Trophoblast cell (in vitro differentiated cells and primary cell): Measurements from ENCODE around the gene SLC16A10.

ENCODE experiments used
- DNase-seq, 2 donors: peaks; one replicate each; pipeline ENCODE4 v3.0.0-alpha.2; 2016
- H2AFZ ChIP-seq: 2 replicates; pipeline ENCODE4 v1.6.1; 2013; ENCODE audit warnings: low read length, moderate library complexity, mild to moderate bottlenecking; ENCODE audit not compliant: insufficient read depth, poor library complexity
- H2AK5ac ChIP-seq: 2 replicates; pipeline ENCODE4 v1.6.1; 2013; ENCODE audit warnings: mild to moderate bottlenecking, low read length
- H2BK120ac ChIP-seq: 2 replicates; pipeline ENCODE4 v1.6.1; 2013; ENCODE audit warnings: low read length, mild to moderate bottlenecking, moderate library complexity; ENCODE audit not compliant: insufficient read depth, poor library complexity
- H2BK12ac ChIP-seq: 2 replicates; pipeline ENCODE4 v1.6.1; 2013; ENCODE audit warnings: mild to moderate bottlenecking, low read length, moderate library complexity
- H2BK5ac ChIP-seq: 2 replicates; pipeline ENCODE4 v1.6.1; 2013; ENCODE audit warnings: low read length, low read depth, moderate library complexity, mild to moderate bottlenecking; ENCODE audit not compliant: poor library complexity
- H3K14ac ChIP-seq: 2 replicates; pipeline ENCODE4 v1.6.1; 2013; ENCODE audit warnings: mild to moderate bottlenecking, low read length
- H3K18ac ChIP-seq: 2 replicates; pipeline ENCODE4 v1.6.1; 2013; ENCODE audit warnings: mild to moderate bottlenecking, low read length
- H3K23ac ChIP-seq: 2 replicates; pipeline ENCODE4 v1.6.1; 2013; ENCODE audit warnings: low read length
- H3K27ac ChIP-seq: 2 replicates; pipeline ENCODE4 v1.5.1; 2013; ENCODE audit warnings: low read depth, mild to moderate bottlenecking, inconsistent platforms, low read length, moderate library complexity
- H3K27me3 ChIP-seq: 2 replicates; pipeline ENCODE4 v1.6.1; 2013; ENCODE audit warnings: inconsistent platforms, mild to moderate bottlenecking, low read length, moderate library complexity; ENCODE audit not compliant: insufficient read depth
- H3K36me3 ChIP-seq, 2 experiments: 1 replicate in 1 of 2; 2 replicates in 1 of 2; pipeline ENCODE4 v1.6.1; 2013; ENCODE audit warnings: low read length in 2 of 2, mild to moderate bottlenecking in 2 of 2, moderate library complexity in 1 of 2; ENCODE audit not compliant: insufficient read depth in 2 of 2, control insufficient read depth in 1 of 2
- H3K4ac ChIP-seq: 2 replicates; pipeline ENCODE4 v1.6.1; 2013; ENCODE audit warnings: low read depth, mild to moderate bottlenecking, low read length, moderate library complexity
- H3K4me1 ChIP-seq, 2 experiments: 1 replicate in 1 of 2; 2 replicates in 1 of 2; pipeline ENCODE4 v1.6.1; 2013; ENCODE audit warnings: low read length in 2 of 2, mild to moderate bottlenecking in 2 of 2, moderate library complexity in 1 of 2; ENCODE audit not compliant: insufficient read depth in 2 of 2, control insufficient read depth in 1 of 2
- H3K4me2 ChIP-seq: 2 replicates; pipeline ENCODE4 v1.6.1; 2013; ENCODE audit warnings: inconsistent platforms, mild to moderate bottlenecking, low read length, moderate library complexity
- H3K4me3 ChIP-seq: 2 replicates; pipeline ENCODE4 v1.5.1; 2013; ENCODE audit warnings: mild to moderate bottlenecking, low read depth, low read length, inconsistent platforms
- H3K79me1 ChIP-seq: one replicate; pipeline ENCODE4 v1.6.1; 2013; ENCODE audit warnings: low read length
- H3K79me2 ChIP-seq: 2 replicates; pipeline ENCODE4 v1.6.1; 2013; ENCODE audit warnings: low read length, mild to moderate bottlenecking; ENCODE audit not compliant: control insufficient read depth, insufficient read depth, poor library complexity
- H3K9ac ChIP-seq: 2 replicates; pipeline ENCODE4 v1.6.1; 2013; ENCODE audit warnings: mild to moderate bottlenecking, low read length
- H3K9me3 ChIP-seq: 2 replicates; pipeline ENCODE4 v1.6.1; 2013; ENCODE audit warnings: low read depth, mild to moderate bottlenecking, control low read depth, inconsistent platforms, low read length; ENCODE audit not compliant: insufficient read depth
- H4K12ac ChIP-seq: 2 replicates; pipeline ENCODE4 v1.6.1; 2013; ENCODE audit warnings: low read depth, mild to moderate bottlenecking, low read length, moderate library complexity
- H4K8ac ChIP-seq: 2 replicates; pipeline ENCODE4 v1.6.1; 2013; ENCODE audit warnings: low read depth, mild to moderate bottlenecking, low read length, moderate library complexity
- H4K91ac ChIP-seq: one replicate; pipeline ENCODE4 v1.6.1; 2013; ENCODE audit warnings: low read depth, mild to moderate bottlenecking, low read length, moderate library complexity
- WGBS: extraction: QIAGEN DNeasy Blood & Tissue Kit; methylation state at CpG from one replicate; pipeline ENCODE4 v1.1.7; 2013; ENCODE audit warnings: missing lambda C conversion rate; ENCODE audit not compliant: insufficient read length, insufficient coverage; ENCODE audit errors: extremely low coverage; 5-methylcytosine and 5-hydroxymethylcytosine counted together

SLC16A10 gene

GRCh38 chr6:111148110-111148509, 60.8 kb downstream of the SLC16A10 start:
- H3K23ac ChIP-seq = no peak overlapping the region
- H4K91ac ChIP-seq = no peak overlapping the region
- no CpG with 5 or more reads among the region's 1 CpG for WGBS
- H2BK5ac ChIP-seq = no peak overlapping the region
- no peaks in the 10 kb centered on the region for H3K4me1 ChIP-seq
- no peak overlapping the region for H2AK5ac ChIP-seq
- no peak overlapping the region for H3K9ac ChIP-seq
- H4K8ac ChIP-seq = no peak overlapping the region
- no peak overlapping the region for H2AFZ ChIP-seq
- H3K9me3 ChIP-seq = no peaks in the 10 kb centered on the region
- H4K12ac ChIP-seq = no peak overlapping the region
- no peaks in the 10 kb centered on the region for H3K79me1 ChIP-seq
- H3K4ac ChIP-seq = no peak overlapping the region
- no peak overlapping the region for H3K18ac ChIP-seq
- no peak overlapping the region for H3K4me3 ChIP-seq
- H3K27ac ChIP-seq = no peak overlapping the region
- no peaks in the 10 kb centered on the region for H3K27me3 ChIP-seq
- no peaks in the 10 kb centered on the region for H3K79me2 ChIP-seq
- no peak for DNase-seq
- H3K36me3 ChIP-seq = peaks cover 0 to 1% of the 10 kb centered on the region in 2 experiments
- no peak overlapping the region for H2BK120ac ChIP-seq
- no peak overlapping the region for H3K4me2 ChIP-seq
- H3K14ac ChIP-seq = no peak overlapping the region
- no peak overlapping the region for H2BK12ac ChIP-seq

DNA sequence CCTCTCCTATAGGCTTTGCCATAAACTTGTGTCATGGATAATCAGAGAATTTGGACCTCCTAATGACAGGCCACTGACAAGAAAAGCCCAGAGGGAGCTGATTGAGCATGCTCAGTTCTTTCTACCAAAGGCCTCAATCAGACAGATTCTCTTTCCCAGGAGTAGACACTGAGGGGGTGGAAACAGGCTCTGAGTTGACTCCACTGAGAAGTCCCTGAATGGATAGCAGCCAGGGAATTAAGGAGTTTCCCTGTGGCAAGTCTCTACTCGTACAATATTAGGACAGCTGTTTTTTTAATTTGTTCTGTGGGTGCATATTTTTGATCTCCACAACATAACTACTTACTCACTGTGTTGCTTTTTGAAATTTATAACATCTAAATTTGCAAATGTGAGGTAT, 63.3 kb downstream of the SLC16A10 start:
- Histone ChIP-seq H3K9me3 (no peaks in the 10 kb centered on the region), H3K27ac (no peak overlapping the region), H3K4me1 (no peaks in the 10 kb centered on the region), H4K12ac (no peak overlapping the region), H3K79me2 (no peaks in the 10 kb centered on the region), H2BK12ac (no peak overlapping the region), H4K91ac (no peak overlapping the region), H3K9ac (no peak overlapping the region), H3K27me3 (no peaks in the 10 kb centered on the region), H3K23ac (no peak overlapping the region), H3K14ac (no peak overlapping the region), H3K4me3 (no peak overlapping the region), H2BK5ac (no peak overlapping the region), H3K36me3 (no peaks in the 10 kb centered on the region), H2AK5ac (no peak overlapping the region), H4K8ac (no peak overlapping the region), H3K4ac (no peak overlapping the region), H2AFZ (no peak overlapping the region), H3K4me2 (no peak overlapping the region), H3K79me1 (no peaks in the 10 kb centered on the region), H3K18ac (no peak overlapping the region), H2BK120ac (no peak overlapping the region)
- no peak for DNase-seq
- WGBS = no CpG with 5 or more reads among the region's 1 CpG

GRCh38 chr6:111154981-111155380, 67.7 kb downstream of the SLC16A10 start:
- Histone ChIP-seq H3K14ac (no peak overlapping the region), H3K18ac (no peak overlapping the region), H3K23ac (no peak overlapping the region), H3K4me3 (no peak overlapping the region), H3K4me1 (no peaks in the 10 kb centered on the region), H2AFZ (no peak overlapping the region), H4K91ac (no peak overlapping the region), H3K27me3 (no peaks in the 10 kb centered on the region), H3K9me3 (peaks cover 1% of the 10 kb centered on the region), H3K4me2 (no peak overlapping the region), H3K36me3 (no peaks in the 10 kb centered on the region), H4K8ac (no peak overlapping the region), H3K4ac (no peak overlapping the region), H2AK5ac (no peak overlapping the region), H3K9ac (no peak overlapping the region), H2BK12ac (no peak overlapping the region), H2BK120ac (no peak overlapping the region), H3K79me2 (no peaks in the 10 kb centered on the region), H3K27ac (no peak overlapping the region), H2BK5ac (no peak overlapping the region), H4K12ac (no peak overlapping the region), H3K79me1 (no peaks in the 10 kb centered on the region)
- no peak for DNase-seq
- no CpG with 5 or more reads among the region's 4 CpGs for WGBS

DNA sequence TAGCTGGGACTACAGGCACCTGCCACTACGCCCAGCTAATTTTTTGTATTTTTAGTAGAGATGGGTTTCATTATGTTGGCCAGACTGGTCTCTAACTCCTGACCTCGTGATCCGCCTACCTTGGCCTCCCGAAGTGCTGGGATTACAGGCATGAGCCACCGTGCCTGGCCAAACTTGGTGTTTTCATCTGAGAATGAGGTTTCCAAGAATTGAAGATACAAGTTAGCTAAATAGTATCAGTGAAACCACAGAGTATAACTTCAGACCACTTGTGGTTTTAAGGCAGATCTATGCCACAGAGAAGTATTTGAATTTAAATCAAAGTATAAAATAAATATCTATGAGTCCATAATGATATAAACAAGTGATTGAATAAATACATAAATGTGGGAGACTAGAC, 70.1 kb downstream of the SLC16A10 start:
- Histone ChIP-seq H3K9ac (no peak overlapping the region), H3K18ac (no peak overlapping the region), H2BK5ac (no peak overlapping the region), H3K4me2 (no peak overlapping the region), H4K8ac (no peak overlapping the region), H3K23ac (no peak overlapping the region), H3K4me3 (no peak overlapping the region), H2AK5ac (no peak overlapping the region), H4K91ac (no peak overlapping the region), H2BK120ac (no peak overlapping the region), H3K4ac (no peak overlapping the region), H4K12ac (no peak overlapping the region), H3K14ac (no peak overlapping the region), H3K27ac (no peak overlapping the region), H3K79me2 (no peaks in the 10 kb centered on the region), H2BK12ac (no peak overlapping the region), H3K79me1 (no peaks in the 10 kb centered on the region), H2AFZ (no peak overlapping the region), H3K36me3 (no peaks in the 10 kb centered on the region), H3K4me1 (no peaks in the 10 kb centered on the region), H3K9me3 (peaks cover 7% of the 10 kb centered on the region), H3K27me3 (no peaks in the 10 kb centered on the region)
- no peak for DNase-seq
- WGBS = no CpG with 5 or more reads among the region's 5 CpGs
